Tongue (tissue), 2 donors: Measurements from ENCODE around the gene CCDC15. TPM values are rescaled to one million over a fixed set of nuclear protein-coding genes. Genes with fewer than 3 reads are reported as not detected.
"Not testable (repeated sequence)": the region's sequence is repeated elsewhere in the genome, so short reads cannot be mapped to it uniquely, and the experiment has no call there.

Experiments used
- DNase-seq: peaks from one replicate; pipeline ENCODE4 v3.0.0-alpha.2; 2015
- total RNA-seq: library from RNA; depleted of rRNA; stranded (reverse); fragments of >200 nt; gene quantifications from one replicate; pipeline ENCODE4 v1.2.3, GENCODE V29; 2014

The CCDC15 gene
- total RNA-seq, 1 donor from 2014 or later, result 7.4 TPM

DNA sequence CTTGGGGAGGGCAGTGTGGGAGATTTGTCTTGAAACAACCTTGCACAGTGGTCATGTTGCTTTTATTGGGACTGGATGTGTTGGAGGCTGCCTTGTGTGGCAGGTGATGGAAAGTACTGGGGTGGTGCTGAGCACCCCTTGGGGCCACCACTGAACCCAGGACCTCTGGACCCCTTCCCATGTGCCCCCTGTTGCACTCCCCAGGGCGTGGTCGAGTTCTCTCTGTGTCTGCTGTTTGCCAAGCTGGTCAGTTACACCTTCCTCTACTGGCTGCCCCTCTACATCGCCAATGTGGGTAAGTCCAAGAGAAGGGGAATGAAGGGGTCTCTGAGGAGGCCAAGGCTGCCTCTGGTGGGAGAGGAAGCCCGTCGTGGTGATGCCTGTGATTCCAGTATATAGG is 128.0 kb downstream of the CCDC15 start:
- no peak for DNase-seq

DNA sequence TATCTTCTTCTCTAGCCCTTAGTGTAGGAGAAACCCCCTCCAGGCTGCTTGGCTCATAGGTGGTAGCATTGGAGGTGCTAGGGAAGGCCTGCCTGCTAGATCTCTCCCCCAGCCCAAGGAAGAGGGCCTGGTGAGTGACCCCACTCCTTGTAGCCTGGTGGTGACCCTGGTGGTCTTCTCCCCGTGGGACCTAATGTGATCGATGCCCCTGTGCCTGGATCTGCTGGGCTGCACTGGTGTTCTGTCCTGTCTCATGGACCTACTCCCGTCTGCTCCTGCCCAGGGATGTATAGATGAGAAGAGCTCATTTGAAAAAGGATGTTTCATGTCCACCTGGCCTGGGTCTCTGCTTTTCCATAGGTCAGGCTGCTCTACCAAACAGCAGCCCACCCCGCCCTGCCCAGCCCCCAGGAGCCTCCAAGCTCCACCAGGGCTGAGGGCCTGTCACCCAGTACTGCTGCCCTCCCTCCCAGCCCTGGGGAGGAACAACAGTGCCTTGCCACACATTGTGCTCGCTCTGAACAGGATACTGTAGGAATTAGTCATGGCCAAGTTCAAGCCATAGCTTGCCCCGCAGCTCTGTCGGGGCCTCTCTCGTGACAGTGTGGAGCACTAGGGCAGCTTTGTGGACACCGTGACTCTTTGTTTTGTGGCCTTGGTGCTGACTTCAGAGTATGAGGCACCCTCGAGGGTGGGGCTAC is 128.8 kb downstream of the CCDC15 start:
- peak; percentile 10 for DNase-seq

DNA sequence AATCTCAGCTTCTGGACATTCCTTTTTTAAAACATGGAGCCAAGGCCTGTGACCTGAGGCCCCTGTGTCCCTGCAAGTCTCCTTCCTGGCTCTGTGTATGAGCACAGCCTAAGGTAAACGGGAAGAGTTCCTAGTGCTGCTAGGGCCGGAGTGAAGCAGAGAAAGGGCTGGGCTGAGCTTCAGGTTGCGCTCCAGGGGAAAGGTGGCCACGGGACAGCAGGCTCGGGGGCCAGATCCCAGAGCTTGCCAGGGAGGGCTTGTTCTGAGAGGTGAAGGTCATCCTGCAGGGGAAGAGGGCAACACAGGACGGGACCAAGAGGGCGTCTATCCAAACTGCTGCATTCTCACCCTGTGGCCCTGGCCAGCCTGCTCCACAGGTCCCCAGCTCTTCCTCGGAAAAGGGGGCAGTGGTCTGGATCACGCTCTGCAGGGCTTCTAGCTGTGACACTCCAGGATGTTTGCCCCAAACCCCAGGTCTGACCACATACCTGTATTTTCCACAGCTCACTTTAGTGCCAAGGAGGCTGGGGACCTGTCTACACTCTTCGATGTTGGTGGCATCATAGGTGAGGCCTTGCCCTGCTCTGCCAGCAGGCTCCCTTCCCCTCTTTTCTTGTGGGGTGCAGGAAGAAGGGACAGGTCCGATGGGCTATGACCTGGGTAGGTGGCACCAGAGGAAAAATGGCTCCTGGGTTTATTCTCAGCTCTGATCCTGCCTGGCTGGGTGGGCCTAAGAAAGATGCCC is 129.5 kb downstream of the CCDC15 start:
- no peak for DNase-seq

DNA sequence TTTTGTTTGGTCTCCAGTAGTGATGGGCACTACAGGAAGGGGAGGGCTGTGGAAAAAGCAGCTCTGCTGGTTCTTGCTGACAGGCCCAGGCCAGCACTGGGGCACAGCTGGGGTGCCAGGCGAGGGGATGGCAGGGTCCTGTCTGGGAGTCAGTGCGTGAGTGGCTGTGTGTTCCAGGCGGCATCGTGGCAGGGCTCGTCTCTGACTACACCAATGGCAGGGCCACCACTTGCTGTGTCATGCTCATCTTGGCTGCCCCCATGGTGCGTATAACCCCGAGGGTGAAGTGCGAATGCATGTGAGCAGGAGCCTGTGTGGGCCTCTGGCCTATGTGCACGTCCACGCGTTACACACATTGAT is 130.0 kb downstream of the CCDC15 start:
- DNase-seq, result no peak

DNA sequence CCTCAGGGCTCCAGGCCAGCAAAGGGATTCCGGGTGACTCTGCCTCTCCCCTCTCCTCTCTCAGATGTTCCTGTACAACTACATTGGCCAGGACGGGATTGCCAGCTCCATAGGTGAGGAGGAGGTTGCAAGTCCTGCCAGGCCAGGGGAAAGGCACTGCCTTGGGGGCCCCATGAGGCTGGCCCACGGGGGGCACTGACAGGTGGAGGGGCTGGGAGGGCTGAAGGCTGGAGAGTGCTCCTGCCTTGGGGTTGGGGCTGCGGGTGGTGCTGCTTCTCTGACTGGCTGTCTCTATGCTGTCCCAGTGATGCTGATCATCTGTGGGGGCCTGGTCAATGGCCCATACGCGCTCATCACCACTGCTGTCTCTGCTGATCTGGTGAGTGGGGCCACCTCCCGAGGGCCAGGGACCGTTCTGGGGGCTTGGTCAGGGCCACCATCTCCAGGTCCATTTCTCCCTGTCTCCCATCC is 130.8 kb downstream of the CCDC15 start:
- DNase-seq, result no peak

DNA sequence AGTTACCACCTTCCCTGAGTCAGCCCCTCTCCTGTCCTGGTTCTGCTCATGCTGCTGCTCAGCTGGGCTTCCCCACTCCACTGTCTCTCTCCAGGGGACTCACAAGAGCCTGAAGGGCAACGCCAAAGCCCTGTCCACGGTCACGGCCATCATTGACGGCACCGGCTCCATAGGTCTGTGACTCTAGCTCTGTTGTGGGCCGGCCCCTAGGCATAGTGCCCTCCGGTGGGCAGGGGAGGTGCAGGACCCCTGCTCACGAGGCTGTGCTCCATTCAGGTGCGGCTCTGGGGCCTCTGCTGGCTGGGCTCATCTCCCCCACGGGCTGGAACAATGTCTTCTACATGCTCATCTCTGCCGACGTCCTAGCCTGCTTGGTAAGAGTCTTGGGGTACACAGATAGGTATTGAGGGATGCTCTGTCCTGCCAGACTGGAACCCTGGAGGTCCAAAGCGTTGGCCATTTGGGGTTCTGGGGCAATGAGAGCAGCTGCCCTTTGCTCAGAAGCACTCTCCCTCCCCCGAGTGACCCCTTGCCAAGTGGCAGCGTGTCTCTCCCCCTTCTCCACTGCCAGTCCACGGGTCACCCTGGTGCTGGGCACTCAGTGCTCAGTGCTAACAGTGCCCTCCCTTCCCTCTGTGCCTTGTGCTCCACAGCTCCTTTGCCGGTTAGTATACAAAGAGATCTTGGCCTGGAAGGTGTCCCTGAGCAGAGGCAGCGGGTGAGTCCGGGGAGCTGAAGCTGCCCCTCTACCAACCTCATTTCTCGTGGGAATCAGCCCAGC is 131.5 kb downstream of the CCDC15 start:
- no peak for DNase-seq

DNA sequence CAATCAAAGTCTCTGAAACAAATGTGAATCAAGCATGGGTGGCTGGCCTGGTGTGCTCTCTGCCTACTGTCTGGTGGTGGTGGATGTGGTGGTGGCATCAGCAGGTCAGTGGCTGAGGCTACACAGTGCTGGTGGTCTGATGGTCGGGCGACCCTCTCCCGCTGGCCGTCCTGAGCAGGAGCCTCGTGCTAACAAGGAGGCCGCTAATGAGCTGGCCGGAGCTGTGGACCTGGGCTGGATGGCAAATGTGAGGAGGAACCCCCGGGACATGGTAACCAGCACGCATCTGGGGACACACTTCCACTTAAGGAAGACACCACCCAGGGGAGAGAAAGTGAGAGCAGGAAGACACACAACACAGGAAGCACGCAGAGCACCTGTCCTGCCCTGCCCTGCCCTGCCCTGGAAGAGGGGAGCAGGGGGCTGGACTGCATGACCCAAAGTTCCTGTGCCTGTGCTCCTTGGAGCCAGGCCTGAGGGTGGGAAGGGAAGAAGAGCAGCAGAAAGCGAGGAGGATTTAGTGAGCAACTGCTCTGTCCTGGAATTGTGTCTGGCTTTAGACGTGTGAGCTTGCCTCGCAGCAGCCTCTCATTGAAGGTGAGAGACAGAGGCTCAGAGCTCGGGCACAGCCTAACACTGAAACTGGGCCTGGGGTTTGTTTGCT is 132.8 kb downstream of the CCDC15 start:
- DNase-seq, result no peak

DNA sequence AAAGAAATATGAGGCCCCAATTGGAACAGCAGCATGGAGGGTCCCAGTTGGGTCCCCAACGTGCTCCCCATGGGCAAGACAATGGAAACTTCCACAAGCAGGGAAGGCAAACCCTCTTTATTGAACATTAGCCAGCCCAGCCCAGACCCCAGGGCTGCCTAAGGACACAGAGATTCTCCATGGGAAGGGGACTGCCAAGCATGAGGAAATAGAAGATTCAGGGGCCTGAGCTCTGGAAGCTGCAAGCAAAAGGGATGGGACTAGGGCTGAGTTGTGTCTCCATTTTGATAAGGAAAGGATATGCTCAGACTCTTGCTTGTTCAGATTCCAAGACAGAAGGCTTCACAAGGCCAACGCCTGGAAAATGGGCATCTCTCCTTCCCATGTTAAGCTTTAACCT is 134.1 kb downstream of the CCDC15 start:
- no peak for DNase-seq

DNA sequence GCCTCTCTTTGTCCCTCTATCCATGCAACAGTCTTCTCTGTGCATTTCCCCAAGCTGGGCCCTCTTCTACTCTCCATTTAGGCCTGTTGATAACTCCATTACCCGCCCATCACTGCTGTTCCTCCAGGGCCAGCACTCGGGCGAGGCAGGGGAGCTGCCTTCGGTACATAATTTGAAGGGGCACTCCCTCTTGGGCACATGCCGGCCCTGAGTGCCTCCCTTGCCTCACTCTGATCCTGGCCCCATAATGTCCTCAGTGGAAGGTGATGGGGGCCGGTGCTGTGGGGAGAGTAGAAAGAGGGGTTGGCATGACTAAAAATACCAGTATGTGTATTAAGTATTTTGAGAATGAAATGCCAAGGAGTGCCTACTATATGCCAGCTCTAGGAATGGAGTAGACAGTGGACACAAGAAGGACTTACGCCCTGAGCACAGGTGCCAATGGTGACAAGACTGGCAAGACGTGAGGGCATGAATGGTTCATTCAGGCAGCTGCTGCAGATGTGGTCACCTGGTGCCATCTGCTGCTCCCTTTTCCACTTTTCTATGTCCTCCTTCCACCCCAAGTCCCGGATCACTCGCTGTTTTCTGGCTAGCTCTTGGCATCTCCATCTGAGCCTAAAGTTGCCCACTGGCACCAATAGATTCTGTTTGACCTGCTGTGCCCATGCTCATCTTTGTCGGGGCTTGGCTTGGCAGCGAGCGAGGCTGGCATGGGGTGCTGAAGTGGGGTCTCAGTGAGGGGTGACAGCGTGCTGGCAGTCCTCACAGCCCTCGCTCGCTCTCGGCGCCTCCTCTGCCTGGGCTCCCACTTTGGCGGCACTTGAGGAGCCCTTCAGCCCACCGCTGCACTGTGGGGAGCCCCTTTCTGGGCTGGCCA is 134.8 kb downstream of the CCDC15 start:
- no peak for DNase-seq

DNA sequence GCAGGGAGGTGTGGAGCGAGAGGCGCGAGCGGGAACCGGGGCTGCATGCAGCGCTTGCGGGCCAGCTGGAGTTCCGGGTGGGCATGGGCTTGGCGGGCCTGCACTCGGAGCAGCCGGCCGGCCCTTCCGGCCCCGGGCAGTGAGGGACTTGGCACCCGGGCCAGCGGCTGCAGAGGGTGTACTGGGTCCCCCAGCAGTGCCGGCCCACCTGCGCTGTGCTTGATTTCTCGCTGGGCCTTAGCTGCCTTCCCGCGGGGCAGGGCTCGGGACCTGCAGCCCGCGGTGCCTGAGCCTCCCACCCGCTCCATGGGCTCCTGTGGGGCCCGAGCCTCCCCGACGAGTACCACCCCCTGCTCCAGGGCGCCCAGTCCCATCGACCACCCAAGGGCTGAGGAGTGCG is 135.5 kb downstream of the CCDC15 start:
- not testable (repeated sequence) for DNase-seq

DNA sequence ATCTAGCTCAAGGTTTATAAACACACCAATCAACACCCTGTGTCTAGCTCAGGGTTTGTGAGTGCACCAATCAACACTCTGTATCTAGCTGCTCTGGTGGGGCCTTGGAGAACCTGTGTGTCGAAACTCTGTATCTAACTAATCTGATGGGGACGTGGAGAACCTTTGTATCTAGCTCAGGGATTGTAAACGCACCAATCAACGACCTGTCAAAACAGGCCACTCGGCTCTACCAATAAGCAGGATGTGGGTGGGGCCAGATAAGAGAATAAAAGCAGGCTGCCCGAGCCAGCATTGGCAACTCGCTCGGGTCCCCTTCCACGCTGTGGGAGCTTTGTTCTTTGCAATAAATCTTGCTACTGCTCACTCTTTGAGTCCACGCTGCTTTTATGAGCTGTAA is 136.1 kb downstream of the CCDC15 start:
- not testable (repeated sequence) for DNase-seq

DNA sequence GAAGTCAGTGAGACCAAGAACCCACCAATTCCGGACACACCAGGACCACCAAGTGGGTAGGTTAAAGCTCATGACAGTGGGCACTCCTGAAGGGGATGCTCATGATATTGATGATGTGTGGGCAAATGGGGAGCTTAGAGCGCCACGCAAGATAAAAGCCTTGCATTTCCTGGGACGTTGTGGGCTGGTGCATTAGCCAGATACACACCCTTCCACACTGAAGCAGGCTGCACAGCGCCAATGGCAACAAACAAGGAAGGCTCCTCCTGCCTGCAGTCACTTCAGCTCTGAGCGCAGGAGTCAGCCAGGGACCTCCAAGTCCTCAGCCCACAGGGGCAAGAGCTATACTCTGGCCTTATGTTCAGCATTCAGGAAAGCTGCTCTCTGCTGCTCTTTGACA is 136.8 kb downstream of the CCDC15 start:
- no peak for DNase-seq

Other genes with a start within 250 kb of the CCDC15 start
- gene NRGN, start 214.3 kb upstream of the CCDC15 start, total RNA-seq, result 2.9 TPM
- gene VSIG2, start 201.9 kb upstream of the CCDC15 start, total RNA-seq, result not detected
- 24.0 TPM for gene ESAM, start 191.9 kb upstream of the CCDC15 start, total RNA-seq
- gene MSANTD2, start 153.8 kb upstream of the CCDC15 start, total RNA-seq, result 21.7 TPM
- 10.8 TPM for gene ROBO3, start 88.8 kb upstream of the CCDC15 start, total RNA-seq
- gene ROBO4, start 56.3 kb upstream of the CCDC15 start, total RNA-seq, result 23.3 TPM
- gene HEPN1, start 35.0 kb upstream of the CCDC15 start, total RNA-seq, result not detected
- 0.21 TPM for gene HEPACAM, start 18.2 kb upstream of the CCDC15 start, total RNA-seq
- 3.9 TPM for gene SLC37A2, start 109.1 kb downstream of the CCDC15 start, total RNA-seq
- 26.6 TPM for gene TMEM218, start 157.4 kb downstream of the CCDC15 start, total RNA-seq
- 12.3 TPM for gene PKNOX2, start 210.5 kb downstream of the CCDC15 start, total RNA-seq